ENCODE data around the gene ATXN7L3. TPM values are rescaled to one million over a fixed set of nuclear protein-coding genes. Genes with fewer than 3 reads are reported as not detected.

ATXN7L3 gene
- total and polyA plus RNA-seq, 9 of the 15 experiments (the other 6 are each of a cell fraction or from before 2014, with no cell fraction given), result 0.62 to 66.1 (median 33.2) TPM

- no peak for TF ChIP-seq ZNF398 (CRISPR knock-in tag; IDR thresholded peaks at IDR 0.05)
- no peak for TF ChIP-seq FOS (IDR thresholded peaks at IDR 0.05; ENCODE audit: extremely low read depth, insufficient read length)
- TF ChIP-seq, protein P1, sequence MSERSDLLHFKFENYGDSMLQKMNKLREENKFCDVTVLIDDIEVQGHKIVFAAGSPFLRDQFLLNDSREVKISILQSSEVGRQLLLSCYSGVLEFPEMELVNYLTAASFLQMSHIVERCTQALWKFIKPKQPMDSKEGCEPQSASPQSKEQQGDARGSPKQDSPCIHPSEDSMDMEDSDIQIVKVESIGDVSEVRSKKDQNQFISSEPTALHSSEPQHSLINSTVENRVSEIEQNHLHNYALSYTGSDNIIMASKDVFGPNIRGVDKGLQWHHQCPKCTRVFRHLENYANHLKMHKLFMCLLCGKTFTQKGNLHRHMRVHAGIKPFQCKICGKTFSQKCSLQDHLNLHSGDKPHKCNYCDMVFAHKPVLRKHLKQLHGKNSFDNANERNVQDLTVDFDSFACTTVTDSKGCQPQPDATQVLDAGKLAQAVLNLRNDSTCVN (CRISPR knock-in tag; IDR thresholded peaks at IDR 0.05), result no peak
- TF ChIP-seq, protein P2, sequence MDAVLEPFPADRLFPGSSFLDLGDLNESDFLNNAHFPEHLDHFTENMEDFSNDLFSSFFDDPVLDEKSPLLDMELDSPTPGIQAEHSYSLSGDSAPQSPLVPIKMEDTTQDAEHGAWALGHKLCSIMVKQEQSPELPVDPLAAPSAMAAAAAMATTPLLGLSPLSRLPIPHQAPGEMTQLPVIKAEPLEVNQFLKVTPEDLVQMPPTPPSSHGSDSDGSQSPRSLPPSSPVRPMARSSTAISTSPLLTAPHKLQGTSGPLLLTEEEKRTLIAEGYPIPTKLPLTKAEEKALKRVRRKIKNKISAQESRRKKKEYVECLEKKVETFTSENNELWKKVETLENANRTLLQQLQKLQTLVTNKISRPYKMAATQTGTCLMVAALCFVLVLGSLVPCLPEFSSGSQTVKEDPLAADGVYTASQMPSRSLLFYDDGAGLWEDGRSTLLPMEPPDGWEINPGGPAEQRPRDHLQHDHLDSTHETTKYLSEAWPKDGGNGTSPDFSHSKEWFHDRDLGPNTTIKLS (IDR thresholded peaks at IDR 0.05; ENCODE audit: borderline replicate concordance, low read depth), result peak; percentile 57; the same call in 1 of the 2 replicates
- peak; percentile 96 for TF ChIP-seq HMGXB4 (CRISPR knock-in tag; IDR thresholded peaks at IDR 0.05)
- TF ChIP-seq, protein P3, sequence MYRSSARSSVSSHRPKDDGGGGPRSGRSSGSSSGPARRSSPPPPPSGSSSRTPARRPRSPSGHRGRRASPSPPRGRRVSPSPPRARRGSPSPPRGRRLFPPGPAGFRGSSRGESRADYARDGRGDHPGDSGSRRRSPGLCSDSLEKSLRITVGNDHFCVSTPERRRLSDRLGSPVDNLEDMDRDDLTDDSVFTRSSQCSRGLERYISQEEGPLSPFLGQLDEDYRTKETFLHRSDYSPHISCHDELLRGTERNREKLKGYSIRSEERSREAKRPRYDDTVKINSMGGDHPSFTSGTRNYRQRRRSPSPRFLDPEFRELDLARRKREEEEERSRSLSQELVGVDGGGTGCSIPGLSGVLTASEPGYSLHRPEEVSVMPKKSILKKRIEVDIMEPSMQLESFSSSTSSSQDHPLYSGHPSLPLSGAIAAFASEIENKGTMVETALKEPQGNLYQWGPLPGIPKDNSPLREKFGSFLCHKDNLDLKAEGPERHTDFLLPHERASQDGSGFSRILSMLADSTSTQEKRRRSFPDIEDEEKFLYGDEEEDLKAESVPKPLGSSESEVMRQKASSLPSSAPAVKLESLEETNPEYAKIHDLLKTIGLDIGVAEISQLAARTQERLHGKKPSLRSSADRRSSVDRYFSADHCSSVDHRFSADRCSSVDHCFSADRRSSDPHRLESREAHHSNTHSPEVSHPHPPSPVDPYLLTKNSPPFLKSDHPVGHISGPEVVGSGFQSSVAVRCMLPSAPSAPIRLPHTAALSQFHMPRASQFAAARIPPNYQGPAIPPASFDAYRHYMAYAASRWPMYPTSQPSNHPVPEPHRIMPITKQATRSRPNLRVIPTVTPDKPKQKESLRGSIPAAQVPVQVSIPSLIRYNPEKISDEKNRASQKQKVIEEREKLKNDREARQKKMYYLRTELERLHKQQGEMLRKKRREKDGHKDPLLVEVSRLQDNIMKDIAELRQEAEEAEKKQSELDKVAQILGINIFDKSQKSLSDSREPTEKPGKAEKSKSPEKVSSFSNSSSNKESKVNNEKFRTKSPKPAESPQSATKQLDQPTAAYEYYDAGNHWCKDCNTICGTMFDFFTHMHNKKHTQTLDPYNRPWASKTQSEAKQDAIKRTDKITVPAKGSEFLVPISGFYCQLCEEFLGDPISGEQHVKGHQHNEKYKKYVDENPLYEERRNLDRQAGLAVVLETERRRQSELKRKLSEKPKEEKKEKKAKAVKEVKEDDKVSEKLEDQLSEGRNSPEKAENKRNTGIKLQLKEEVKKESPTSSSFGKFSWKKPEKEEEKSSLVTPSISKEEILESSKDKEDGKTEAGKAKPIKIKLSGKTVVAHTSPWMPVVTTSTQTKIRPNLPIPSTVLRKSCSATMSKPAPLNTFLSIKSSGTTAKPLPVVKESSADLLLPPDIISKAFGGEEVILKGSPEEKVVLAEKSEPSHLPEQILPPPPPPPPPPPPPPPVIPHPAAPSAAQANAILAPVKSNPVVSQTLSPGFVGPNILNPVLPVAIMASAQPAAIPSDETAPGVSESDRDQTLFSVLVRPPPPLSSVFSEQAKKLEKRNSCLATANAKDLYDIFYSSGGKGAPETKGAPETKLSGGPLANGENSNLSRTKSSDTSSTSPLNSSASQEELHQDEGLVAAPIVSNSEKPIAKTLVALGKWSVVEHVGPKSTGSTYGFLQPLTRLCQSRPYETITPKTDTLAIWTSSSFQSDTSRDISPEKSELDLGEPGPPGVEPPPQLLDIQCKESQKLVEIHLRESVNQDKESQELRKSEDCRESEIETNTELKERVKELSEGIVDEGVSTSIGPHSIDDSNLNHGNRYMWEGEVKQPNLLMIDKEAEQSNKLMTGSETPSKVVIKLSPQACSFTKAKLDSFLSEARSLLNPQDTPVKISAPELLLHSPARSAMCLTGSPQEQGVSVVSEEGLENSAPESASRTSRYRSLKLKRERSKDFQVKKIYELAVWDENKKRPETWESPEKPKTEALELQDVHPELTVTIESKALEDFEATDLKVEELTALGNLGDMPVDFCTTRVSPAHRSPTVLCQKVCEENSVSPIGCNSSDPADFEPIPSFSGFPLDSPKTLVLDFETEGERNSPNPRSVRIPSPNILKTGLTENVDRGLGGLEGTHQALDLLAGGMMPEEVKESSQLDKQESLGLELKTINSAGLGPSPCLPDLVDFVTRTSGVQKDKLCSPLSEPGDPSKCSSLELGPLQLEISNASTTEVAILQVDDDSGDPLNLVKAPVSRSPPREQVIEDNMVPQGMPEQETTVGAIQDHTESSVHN (IDR thresholded peaks at IDR 0.05; ENCODE audit: borderline replicate concordance in 1 of 2, low read depth in 1 of 2), result no peak
- no peak for TF ChIP-seq SREBF1 (IDR thresholded peaks at IDR 0.05; ENCODE audit: borderline replicate concordance, low read depth, low read length)
- TF ChIP-seq DNMT1 (IDR thresholded peaks at IDR 0.05), result no peak
- TF ChIP-seq SMARCA5 (IDR thresholded peaks at IDR 0.05), result no peak
These were observed 10.9 kb upstream of the ATXN7L3 start (continued) for GRCh38 chr17:44210342-44211192.

Data from K562 (cell line).